Measurements from ENCODE around the gene HNRNPLL.

HNRNPLL gene

DNA sequence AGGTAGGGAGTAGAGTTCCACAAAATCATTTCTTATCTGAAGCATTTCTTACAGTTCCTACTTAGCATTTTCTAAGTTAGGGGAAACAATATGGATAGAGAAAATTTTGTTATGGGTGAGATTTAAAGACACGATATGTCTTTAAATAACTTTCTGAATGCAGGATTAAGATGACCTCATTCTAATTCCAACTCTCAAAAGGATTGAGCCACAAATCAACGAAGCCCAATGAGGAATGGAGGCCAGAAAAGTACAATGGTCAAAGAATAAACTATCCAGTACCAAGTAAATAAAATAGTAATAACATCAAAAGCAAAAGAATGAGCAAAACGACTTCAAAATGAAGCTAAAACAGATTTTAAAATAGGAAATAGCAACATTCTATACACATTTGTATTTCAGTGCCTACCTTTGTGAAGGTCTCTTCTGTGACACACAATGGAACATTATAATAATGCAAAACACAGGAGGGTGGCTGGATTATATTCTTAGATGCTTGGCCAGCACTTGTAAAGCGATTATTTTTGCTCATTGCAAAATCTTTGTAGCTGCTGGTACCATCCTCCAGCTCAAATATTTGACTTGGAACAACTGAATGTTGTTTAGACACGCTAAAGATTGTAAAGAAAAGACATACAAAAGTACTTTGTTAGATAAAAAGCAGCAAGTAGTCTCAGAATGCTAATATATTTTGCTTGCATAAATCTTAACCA lies 33.8 kb downstream of the HNRNPLL start:
- H3K4me3 ChIP-seq (ENCODE audit: low read depth, low read length): no peak overlapping the region
- H3K9ac ChIP-seq (ENCODE audit: low read depth, low read length): no peak overlapping the region
- no peaks in the 10 kb centered on the region for H3K9me3 ChIP-seq (ENCODE audit: control insufficient read depth, insufficient read depth, low read length)
- H3K4me1 ChIP-seq (ENCODE audit: control insufficient read depth, insufficient read depth, low read length): no peaks in the 10 kb centered on the region
- H3K27ac ChIP-seq (ENCODE audit: low read depth, low read length): no peak overlapping the region
- no peaks in the 10 kb centered on the region for H3K27me3 ChIP-seq (ENCODE audit: control insufficient read depth, insufficient read depth, low read length)
- H3K36me3 ChIP-seq (ENCODE audit: control insufficient read depth, insufficient read depth, low read length): peaks cover 95% of the 10 kb centered on the region

- Histone ChIP-seq H3K36me3 (ENCODE audit: control insufficient read depth, insufficient read depth, low read length) (peaks cover 94% of the 10 kb centered on the region), H3K9ac (ENCODE audit: low read depth, low read length) (no peak overlapping the region), H3K4me1 (ENCODE audit: control insufficient read depth, insufficient read depth, low read length) (no peaks in the 10 kb centered on the region)
These were observed 37.4 kb downstream of the HNRNPLL start for GRCh38 chr2:38565333-38565732.

GRCh38 chr2:38561691-38562090 lies 41.0 kb downstream of the HNRNPLL start:
- Histone ChIP-seq H3K27me3 (ENCODE audit: control insufficient read depth, insufficient read depth, low read length) (no peaks in the 10 kb centered on the region), H3K9me3 (ENCODE audit: control insufficient read depth, insufficient read depth, low read length) (no peaks in the 10 kb centered on the region), H3K9ac (ENCODE audit: low read depth, low read length) (no peak overlapping the region), H3K27ac (ENCODE audit: low read depth, low read length) (no peak overlapping the region), H3K4me1 (ENCODE audit: control insufficient read depth, insufficient read depth, low read length) (no peaks in the 10 kb centered on the region), H3K36me3 (ENCODE audit: control insufficient read depth, insufficient read depth, low read length) (peaks cover 61% of the 10 kb centered on the region), H3K4me3 (ENCODE audit: low read depth, low read length) (no peak overlapping the region)

More at GRCh38 chr2:38565333-38565732, 37.4 kb downstream of the HNRNPLL start:
- H3K4me3 ChIP-seq (ENCODE audit: low read depth, low read length): no peak overlapping the region
- no peak overlapping the region for H3K27ac ChIP-seq (ENCODE audit: low read depth, low read length)
- H3K27me3 ChIP-seq (ENCODE audit: control insufficient read depth, insufficient read depth, low read length): no peaks in the 10 kb centered on the region
- H3K9me3 ChIP-seq (ENCODE audit: control insufficient read depth, insufficient read depth, low read length): no peaks in the 10 kb centered on the region

- no peak overlapping the region for H3K27ac ChIP-seq (ENCODE audit: low read depth, low read length)
- no peaks in the 10 kb centered on the region for H3K4me1 ChIP-seq (ENCODE audit: control insufficient read depth, insufficient read depth, low read length)
- H3K9me3 ChIP-seq (ENCODE audit: control insufficient read depth, insufficient read depth, low read length): no peaks in the 10 kb centered on the region
- no peak overlapping the region for H3K4me3 ChIP-seq (ENCODE audit: low read depth, low read length)
- H3K27me3 ChIP-seq (ENCODE audit: control insufficient read depth, insufficient read depth, low read length): no peaks in the 10 kb centered on the region
- H3K9ac ChIP-seq (ENCODE audit: low read depth, low read length): no peak overlapping the region
- peaks cover 48% of the 10 kb centered on the region for H3K36me3 ChIP-seq (ENCODE audit: control insufficient read depth, insufficient read depth, low read length)
These were observed 42.6 kb downstream of the HNRNPLL start for GRCh38 chr2:38560092-38560491.

DNA sequence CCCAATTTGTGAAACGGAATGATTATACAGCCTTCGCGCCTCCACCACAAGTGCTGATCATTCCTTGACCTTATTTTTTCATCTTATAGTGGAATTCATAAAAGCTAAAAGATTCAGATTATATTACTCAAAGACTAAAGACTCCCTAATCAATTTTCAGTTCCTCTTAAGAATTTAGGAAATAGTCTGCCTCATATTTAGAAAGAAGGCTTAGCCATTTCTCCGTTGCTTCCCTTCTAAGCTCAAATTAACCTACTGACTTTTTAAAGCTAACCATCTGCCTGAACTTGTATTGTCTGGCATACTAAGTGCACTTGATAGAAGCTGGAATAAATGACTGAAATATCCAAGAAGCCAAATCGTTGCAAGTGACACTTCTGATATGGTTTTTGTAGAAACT lies 44.7 kb downstream of the HNRNPLL start:
- H3K27me3 ChIP-seq (ENCODE audit: control insufficient read depth, insufficient read depth, low read length): no peaks in the 10 kb centered on the region
- H3K36me3 ChIP-seq (ENCODE audit: control insufficient read depth, insufficient read depth, low read length): peaks cover 29% of the 10 kb centered on the region
- H3K4me1 ChIP-seq (ENCODE audit: control insufficient read depth, insufficient read depth, low read length): no peaks in the 10 kb centered on the region
- H3K4me3 ChIP-seq (ENCODE audit: low read depth, low read length): no peak overlapping the region
- H3K9me3 ChIP-seq (ENCODE audit: control insufficient read depth, insufficient read depth, low read length): no peaks in the 10 kb centered on the region
- H3K9ac ChIP-seq (ENCODE audit: low read depth, low read length): no peak overlapping the region
- H3K27ac ChIP-seq (ENCODE audit: low read depth, low read length): no peak overlapping the region

DNA sequence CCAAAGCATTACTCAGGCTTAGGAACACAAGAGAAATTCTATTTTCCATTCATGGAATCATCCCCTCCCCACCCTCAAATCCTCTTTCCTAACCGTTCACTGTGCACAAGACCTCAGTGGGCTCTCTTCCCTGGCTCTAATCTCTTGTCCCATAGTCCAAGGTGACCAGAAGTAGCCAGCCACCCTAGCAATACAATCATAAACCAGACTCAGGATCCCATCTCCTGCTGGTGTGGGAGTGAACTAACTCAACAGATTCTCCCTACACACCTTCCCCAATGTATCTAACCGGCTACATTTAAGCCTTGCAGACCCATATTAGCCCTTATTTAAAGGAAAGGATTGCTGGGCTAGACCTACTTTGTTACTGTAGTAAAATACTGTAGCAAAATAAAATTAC lies 45.5 kb downstream of the HNRNPLL start:
- peaks cover 22% of the 10 kb centered on the region for H3K36me3 ChIP-seq (ENCODE audit: control insufficient read depth, insufficient read depth, low read length)
- H3K27ac ChIP-seq (ENCODE audit: low read depth, low read length): no peak overlapping the region
- no peaks in the 10 kb centered on the region for H3K27me3 ChIP-seq (ENCODE audit: control insufficient read depth, insufficient read depth, low read length)
- H3K4me3 ChIP-seq (ENCODE audit: low read depth, low read length): no peak overlapping the region
- H3K9ac ChIP-seq (ENCODE audit: low read depth, low read length): no peak overlapping the region
- no peaks in the 10 kb centered on the region for H3K4me1 ChIP-seq (ENCODE audit: control insufficient read depth, insufficient read depth, low read length)
- H3K9me3 ChIP-seq (ENCODE audit: control insufficient read depth, insufficient read depth, low read length): no peaks in the 10 kb centered on the region

DNA sequence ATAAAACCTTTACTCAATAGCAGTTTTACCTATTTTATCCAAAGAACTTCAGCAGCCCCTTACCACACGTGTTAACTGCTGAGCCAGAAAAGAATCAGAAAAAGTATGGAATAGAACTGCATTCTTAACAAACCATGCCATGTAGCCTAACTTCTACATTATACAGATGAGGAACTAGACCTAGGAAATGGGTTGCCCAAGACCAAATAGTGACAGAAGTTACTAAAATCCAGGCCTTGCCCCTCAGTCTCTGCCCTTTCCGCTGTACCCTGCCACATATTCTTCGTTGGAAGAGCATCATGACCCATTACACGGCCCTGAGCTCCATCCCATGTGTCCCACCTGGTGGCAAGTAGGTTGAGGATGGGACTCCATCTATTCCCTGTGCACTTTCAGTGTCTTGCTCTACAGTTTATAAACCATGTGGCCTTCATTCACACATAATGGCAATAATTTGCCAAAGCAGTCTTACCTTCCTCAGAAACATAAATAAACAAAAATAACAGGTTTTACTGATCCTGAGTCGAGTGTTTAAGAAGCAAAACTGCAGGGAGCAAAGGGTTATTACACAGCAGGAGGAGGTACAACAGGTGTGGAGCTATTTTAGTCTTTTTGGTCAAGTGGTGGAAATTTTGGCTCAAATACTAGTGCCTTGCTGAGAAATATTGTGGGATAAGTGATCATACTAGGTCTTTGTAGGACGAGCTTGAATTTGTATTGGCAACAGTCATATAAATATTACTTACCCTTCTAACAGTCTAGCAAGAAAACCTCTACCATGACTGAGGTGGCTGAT lies 46.5 kb downstream of the HNRNPLL start:
- Histone ChIP-seq H3K36me3 (ENCODE audit: control insufficient read depth, insufficient read depth, low read length) (peaks cover 12% of the 10 kb centered on the region; the same call in 1 of the 2 replicates), H3K9ac (ENCODE audit: low read depth, low read length) (no peak overlapping the region), H3K9me3 (ENCODE audit: control insufficient read depth, insufficient read depth, low read length) (no peaks in the 10 kb centered on the region), H3K4me3 (ENCODE audit: low read depth, low read length) (no peak overlapping the region), H3K27ac (ENCODE audit: low read depth, low read length) (no peak overlapping the region), H3K4me1 (ENCODE audit: control insufficient read depth, insufficient read depth, low read length) (no peaks in the 10 kb centered on the region), H3K27me3 (ENCODE audit: control insufficient read depth, insufficient read depth, low read length) (no peaks in the 10 kb centered on the region)

DNA sequence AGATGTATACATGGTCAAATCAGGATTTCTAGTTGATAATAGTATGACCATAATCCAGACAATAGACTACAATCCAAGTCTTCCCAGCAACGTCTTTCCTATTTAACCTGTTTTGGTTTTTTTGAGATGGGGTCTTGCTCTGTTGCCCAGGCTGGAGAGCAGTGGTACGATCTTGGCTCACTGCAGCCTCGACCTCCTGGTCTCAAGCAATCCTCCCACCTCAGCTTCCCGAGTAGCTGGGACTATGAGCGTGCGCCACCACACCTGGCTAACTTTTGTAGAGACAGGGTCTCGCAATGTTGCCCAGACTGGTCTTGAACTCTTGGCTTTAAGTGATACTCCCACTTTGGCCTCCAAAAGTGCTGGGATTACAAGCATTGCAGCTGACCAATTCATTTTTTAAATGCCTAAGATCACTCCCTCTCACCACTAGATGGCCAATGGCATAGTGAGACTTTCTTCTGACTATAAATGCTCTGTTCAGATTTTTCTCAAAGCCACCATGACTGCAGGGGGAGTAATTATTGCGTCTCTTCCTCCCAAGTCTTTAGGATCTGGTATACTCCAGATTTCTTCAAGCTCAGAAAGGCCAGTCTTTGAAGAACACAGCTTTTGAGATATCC lies 47.6 kb downstream of the HNRNPLL start:
- H3K27ac ChIP-seq (ENCODE audit: low read depth, low read length): no peak overlapping the region
- no peaks in the 10 kb centered on the region for H3K4me1 ChIP-seq (ENCODE audit: control insufficient read depth, insufficient read depth, low read length)

GRCh38 chr2:38553554-38553953 lies 49.2 kb downstream of the HNRNPLL start:
- no peak overlapping the region for H3K9ac ChIP-seq (ENCODE audit: low read depth, low read length)
- H3K27ac ChIP-seq (ENCODE audit: low read depth, low read length): no peak overlapping the region
- H3K4me3 ChIP-seq (ENCODE audit: low read depth, low read length): no peak overlapping the region
- H3K9me3 ChIP-seq (ENCODE audit: control insufficient read depth, insufficient read depth, low read length): no peaks in the 10 kb centered on the region
- no peaks in the 10 kb centered on the region for H3K36me3 ChIP-seq (ENCODE audit: control insufficient read depth, insufficient read depth, low read length)
- H3K4me1 ChIP-seq (ENCODE audit: control insufficient read depth, insufficient read depth, low read length): peaks cover 7% of the 10 kb centered on the region
- H3K27me3 ChIP-seq (ENCODE audit: control insufficient read depth, insufficient read depth, low read length): no peaks in the 10 kb centered on the region

More for the DNA sequence above, 47.6 kb downstream of the HNRNPLL start:
- Histone ChIP-seq H3K36me3 (ENCODE audit: control insufficient read depth, insufficient read depth, low read length) (peaks cover 2% of the 10 kb centered on the region; the same call in 1 of the 2 replicates), H3K27me3 (ENCODE audit: control insufficient read depth, insufficient read depth, low read length) (no peaks in the 10 kb centered on the region), H3K9me3 (ENCODE audit: control insufficient read depth, insufficient read depth, low read length) (no peaks in the 10 kb centered on the region), H3K4me3 (ENCODE audit: low read depth, low read length) (no peak overlapping the region), H3K9ac (ENCODE audit: low read depth, low read length) (no peak overlapping the region)

- no peak overlapping the region for H3K9ac ChIP-seq (ENCODE audit: low read depth, low read length)
- no peak overlapping the region for H3K4me3 ChIP-seq (ENCODE audit: low read depth, low read length)
- no peaks in the 10 kb centered on the region for H3K36me3 ChIP-seq (ENCODE audit: control insufficient read depth, insufficient read depth, low read length)
- no peaks in the 10 kb centered on the region for H3K27me3 ChIP-seq (ENCODE audit: control insufficient read depth, insufficient read depth, low read length)
- H3K4me1 ChIP-seq (ENCODE audit: control insufficient read depth, insufficient read depth, low read length): peaks cover 7% of the 10 kb centered on the region
- no peak overlapping the region for H3K27ac ChIP-seq (ENCODE audit: low read depth, low read length)
- H3K9me3 ChIP-seq (ENCODE audit: control insufficient read depth, insufficient read depth, low read length): no peaks in the 10 kb centered on the region
These were observed 50.5 kb downstream of the HNRNPLL start for GRCh38 chr2:38552259-38552658.

DNA sequence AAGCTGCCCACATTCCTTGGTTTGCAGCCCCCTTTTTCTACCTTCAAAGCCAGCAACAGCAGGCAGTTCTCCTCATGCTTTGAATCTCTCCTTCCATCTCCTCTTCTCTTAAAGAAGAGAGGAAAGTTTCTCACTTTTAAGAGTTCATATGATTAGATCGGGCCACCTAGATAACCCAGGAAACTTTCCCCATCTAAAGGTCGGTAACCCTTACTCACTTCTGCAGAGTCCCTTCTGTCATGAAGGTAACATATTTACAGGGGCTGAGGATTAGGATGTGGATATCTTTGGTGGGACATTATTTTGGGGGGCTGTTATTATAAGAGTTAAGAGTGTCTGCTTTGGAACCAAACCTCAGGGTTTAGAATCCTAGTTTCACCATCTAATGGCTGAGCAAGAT lies 51.0 kb downstream of the HNRNPLL start:
- Histone ChIP-seq H3K4me3 (ENCODE audit: low read depth, low read length) (no peak overlapping the region), H3K9ac (ENCODE audit: low read depth, low read length) (no peak overlapping the region), H3K4me1 (ENCODE audit: control insufficient read depth, insufficient read depth, low read length) (peaks cover 7% of the 10 kb centered on the region), H3K27me3 (ENCODE audit: control insufficient read depth, insufficient read depth, low read length) (no peaks in the 10 kb centered on the region), H3K9me3 (ENCODE audit: control insufficient read depth, insufficient read depth, low read length) (no peaks in the 10 kb centered on the region), H3K36me3 (ENCODE audit: control insufficient read depth, insufficient read depth, low read length) (no peaks in the 10 kb centered on the region), H3K27ac (ENCODE audit: low read depth, low read length) (no peak overlapping the region)
